ENCODE results near the gene VPS26B.
"Not testable (repeated sequence)": the region's sequence is repeated elsewhere in the genome, so short reads cannot be mapped to it uniquely, and the experiment has no call there.

VPS26B gene

DNA sequence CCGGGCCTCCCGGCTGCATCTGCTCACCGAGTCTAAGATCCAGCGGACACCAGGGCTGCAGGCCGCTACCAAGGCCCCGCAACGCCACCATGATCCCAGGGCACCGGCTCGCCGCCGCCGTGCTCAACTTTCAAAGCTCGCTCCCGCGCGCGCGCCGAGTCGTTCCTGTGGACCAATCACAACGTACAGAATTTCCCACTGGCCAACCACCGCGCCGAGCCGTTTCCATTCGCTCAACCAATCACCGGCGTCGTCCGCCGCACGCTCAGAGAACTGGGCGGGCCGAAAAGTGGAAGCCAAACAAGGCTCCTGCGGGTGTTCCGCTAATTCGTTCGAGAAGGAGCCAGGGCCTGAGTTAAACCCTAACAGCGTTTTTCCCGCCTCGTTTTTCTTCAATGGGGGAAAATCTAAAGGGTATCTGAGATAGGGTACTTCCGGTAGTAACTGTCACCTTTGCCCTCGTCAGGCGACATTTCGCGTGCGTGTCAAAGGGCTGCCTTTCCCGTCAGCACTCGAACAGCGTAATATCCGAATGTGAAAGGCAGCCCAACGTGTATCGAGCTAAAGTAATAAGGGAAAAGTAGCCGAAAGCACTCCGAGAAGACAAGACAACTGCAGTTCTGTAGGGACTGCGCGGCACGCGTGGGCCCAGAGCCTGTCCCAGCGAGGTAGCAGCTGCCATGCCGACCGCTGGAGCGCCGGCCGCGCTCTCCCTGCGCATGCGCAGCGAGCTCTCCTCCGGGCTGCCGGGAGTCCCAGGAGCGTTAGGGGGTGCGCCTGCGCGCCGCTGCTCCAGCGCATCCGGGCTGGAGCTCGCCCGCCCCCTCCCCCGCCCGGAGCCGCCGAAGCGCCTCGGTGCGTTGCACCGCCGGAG lies at the start of gene VPS26B, which contains the start of gene NCAPD3:
TSS of gene VPS26B (plus strand) at position 836 of the 874 bp plus-strand sequence. CDS start 452 bp downstream, outside the sequence.
TSS of gene NCAPD3 (minus strand) at position 132 of the 874 bp plus-strand sequence. CDS start at position 91, 41 bp downstream.
- peak; percentile 94 for DNase-seq

DNA sequence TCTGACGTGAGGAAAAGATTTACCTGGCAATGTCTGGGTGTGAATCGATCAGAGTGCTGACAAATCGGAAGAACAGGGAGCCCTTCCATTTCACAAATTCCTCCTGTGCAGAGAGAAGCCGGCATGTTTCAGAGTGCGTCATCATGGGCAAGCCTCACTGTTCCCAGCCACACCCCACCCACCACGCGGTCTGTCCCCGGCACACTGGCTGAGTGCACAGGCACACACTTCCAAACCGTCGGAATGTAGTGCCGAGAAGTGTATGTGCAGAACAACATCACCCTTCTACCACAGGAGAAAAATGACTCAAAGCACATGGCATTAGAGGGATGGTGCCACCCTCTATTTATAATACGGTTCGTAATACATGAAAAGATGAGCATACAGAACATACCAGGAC lies 48.2 kb upstream of the VPS26B start:
- DNase-seq, result no peak

DNA sequence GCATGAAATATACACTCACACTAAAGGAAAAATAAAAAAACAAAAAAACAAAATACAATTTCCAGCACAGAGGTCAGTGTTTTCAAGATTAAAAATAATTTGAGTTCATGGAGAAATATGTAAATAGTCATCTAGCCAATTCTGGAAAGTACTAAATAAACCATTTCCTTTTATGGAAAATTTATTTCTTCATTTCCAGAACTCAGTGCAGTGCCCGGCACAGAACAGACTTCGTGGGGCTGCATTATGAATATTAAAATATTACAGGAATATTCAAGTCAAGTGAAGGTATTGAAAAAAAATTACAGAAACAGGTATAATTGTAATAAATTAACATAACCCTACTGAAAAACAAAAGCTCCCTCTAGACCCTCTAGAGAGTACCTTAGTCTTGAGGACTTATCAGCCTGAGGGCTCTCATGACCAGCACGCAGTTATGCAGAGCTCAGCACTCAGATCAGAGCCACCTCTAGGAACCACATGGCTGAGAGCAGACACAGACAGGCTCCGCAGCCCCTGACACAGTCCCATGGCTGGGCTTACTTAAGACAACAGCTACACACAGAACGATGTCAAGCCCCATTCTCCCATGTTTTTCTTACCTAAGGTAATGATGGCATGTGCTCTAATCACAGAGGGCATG lies 46.3 kb upstream of the VPS26B start:
- no peak for DNase-seq

DNA sequence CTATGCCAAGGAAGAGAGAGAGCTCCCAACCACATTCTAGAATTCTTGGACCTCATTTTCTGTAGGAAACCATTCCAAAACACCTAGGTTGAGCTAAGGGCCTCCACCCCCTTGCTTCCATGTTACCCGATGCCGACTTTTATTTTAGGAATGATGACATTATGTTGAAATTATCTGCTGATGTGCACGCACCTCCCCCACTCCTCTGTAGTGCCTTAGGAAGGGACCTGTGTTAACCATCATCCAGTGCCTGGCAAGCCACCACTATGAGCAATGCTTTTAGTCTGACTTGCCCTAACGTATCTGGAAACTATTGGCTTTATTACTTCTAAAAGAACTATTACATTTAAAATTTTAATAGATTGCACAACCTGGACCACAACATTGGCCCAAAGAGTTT lies 42.8 kb upstream of the VPS26B start:
- no peak for DNase-seq

DNA sequence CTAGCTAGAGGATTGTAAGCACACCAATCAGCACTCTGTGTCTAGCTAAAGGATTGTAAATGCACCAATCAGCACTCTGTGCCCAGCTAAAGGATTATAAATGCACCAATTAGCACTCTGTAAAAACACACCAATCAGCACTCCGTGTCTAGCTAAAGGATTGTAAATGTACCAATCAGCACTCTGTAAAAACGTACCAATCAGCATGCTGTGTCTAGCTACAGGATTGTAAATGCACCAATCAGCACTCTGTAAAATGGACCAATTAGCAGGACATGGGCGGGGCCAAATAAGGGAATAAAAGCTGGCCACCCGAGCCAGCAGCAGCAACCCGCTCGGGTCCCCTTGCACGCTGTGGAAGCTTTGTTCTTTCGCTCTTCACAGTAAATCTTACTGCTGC lies 36.4 kb upstream of the VPS26B start:
- DNase-seq, result not testable (repeated sequence)

DNA sequence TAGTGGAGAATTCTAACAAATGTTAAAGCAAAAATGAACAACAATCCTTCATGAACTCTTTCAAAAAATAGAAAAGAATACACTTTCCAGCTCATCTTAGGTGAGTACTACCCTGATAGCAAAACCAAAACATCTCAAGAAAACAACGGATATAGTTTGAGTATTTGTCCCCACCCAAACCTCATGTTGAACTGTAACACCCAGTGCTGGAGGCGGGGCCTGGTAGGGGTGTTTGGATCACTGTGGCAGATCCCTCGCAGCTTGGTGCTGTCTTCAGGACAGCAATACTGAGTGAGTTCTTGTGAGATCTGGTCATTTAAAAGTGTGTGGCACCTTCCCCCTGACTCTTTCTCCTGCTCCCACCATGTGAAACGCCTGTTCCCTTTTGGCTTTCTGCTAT lies 27.7 kb upstream of the VPS26B start:
- no peak for DNase-seq

DNA sequence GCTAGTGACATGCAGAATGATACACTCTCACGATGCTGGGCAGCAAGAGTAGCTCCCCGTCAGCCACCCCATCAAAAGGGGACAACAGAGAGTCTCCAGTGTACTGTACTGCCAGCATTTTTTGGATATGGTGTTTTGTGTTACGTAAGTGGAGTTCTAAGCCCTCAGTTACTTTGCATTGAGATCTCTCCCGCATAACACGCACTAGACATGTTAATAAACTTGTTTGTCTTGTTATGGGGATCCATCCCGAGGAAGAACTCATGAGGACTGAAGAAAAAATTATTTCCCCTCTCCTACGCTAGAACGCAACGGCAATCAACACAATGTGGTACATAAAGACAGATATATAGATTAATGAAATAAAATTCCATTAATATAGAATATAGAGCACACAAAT lies 24.9 kb upstream of the VPS26B start:
- DNase-seq, result no peak

DNA sequence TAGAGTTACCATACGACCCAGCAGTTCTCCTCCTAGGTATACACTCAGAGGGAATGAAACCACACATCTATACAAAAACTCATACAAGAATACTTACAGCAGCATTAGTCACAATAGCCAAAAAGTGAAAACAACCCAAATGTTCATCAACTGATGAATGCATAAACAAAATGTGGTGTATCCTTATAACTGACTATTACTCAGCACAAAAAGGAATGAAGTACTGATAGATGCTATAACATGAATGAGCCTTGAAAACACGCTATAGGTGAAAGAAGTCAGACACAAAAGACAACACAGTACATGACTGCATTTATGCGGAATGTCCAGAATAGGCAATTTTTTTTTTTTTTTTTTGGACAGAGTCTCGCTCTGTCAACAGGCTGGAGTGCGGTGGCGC lies 23.8 kb upstream of the VPS26B start:
- DNase-seq, result no peak

DNA sequence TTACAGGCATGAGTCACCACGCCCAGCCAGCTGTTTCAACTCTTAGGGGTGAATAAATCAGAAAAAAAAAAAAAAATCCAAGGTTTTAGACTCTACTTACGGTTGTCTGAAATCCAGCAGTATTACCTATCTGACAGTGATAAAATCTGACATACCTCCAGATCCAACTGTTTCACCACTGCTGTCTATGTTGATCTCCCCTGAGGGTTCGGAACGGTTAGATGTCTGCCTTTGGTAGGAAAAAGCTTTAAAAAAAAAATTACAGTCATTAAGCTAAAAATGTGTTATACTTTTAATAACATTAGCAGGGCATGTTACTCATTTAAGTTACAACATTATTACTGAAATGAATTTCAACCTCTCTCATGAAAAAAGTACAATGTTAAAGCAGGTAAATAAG lies 21.8 kb upstream of the VPS26B start:
- no peak for DNase-seq

DNA sequence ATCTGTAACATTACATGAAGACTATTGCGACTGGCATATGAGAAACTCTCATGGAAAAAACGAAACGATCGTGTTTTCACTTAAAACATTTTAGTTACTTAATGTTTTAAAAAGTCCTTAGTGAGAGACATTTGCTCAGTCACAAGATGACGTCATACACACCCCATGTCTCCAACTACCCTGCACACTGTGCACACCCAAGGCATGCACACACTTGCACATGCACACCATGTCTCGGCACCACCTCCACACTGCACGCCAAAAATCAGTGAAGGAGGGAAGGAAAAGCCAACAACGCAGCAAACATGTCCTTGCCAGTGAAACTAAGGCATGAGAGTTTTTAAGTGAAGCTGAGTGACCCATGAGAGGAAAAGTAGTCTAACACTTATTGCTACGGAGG lies 18.7 kb upstream of the VPS26B start:
- DNase-seq, result no peak

DNA sequence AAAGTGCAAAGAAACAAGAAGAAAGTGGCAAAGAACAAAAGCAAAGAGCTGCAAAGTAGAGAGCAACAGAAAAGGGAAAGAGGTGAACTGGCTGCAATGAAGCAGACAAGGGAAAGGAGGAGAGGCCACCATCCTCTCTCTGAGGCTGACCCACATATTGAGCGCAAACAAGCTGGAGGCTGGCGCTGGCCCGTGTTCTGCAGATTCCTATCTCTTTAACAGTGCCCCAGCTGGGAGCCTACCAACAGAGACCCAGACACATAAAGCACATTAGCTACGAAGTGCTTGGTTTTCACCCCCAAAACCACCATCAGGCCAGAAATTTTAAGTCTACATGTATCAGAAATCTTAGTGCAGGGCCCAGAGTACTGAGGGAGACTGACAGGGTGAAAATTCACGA lies 18.3 kb upstream of the VPS26B start:
- no peak for DNase-seq

DNA sequence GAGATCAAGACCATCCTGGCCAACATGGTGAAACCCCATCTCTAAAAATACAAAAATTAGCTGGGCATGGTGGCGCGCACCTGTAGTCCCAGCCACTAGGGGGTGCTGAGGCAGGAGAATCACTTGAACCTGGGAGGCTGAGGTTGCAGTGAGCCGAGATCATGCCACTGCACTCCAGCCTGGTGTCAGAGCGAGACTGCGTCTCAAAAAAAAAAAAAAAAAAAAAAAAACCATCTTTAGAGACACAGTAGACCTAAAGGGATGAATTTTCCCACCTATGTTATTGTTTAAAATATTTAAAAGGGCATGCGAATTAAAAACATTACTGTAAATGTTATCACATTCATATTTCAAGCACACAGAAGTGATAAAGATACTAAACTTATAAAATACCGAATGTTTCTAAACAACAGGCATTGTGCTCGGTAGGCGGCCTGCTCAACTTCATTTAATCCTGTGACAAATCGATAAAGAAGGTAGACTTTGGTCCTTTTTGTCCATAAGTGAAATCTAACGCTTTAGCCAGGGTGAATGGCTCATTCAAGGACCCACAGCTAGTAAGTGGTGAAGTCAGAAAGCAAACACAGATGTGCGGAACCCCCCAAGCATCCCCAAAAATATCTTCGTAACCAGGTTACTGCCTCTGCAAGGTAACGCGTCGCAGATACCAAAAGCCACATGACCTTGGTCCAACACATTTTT lies 16.8 kb upstream of the VPS26B start:
- DNase-seq, result no peak

DNA sequence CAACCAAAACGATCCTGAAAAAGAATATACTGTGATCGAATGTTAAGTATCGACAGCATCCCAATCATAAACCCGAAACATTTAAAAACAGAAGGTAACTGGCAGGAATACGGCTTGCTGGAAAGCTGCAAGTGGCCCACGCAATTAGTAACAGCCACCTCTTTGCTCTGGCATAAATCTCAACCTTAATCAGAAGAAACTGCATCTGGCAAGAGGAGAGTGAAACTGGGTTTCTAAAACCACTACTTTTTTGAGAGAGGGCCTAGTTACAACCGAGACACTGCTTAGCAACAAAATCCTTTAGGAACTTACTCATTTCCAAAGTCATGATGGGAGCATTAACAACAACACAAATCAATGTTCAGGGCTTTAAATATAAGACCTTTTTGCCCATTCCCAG lies 8.6 kb upstream of the VPS26B start:
- DNase-seq, result no peak

DNA sequence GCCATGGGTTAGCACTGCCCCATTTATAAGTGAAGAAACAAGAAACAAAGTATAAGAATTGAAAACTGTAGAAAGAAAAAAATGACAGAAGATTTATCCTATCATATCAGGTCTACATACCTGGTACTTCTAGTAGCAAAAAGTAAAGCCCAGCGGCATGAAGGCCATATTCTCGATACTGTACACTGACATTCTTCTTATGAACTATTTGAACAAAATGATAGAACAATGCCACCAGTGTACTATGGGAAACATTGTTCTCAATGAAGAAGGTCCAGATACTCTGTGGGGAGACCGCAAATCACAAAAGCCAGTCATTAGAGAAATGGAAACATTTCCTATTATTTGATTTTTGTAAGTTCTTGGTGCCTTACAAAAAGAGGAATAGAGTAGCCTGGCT lies 7.7 kb upstream of the VPS26B start:
- no peak for DNase-seq

DNA sequence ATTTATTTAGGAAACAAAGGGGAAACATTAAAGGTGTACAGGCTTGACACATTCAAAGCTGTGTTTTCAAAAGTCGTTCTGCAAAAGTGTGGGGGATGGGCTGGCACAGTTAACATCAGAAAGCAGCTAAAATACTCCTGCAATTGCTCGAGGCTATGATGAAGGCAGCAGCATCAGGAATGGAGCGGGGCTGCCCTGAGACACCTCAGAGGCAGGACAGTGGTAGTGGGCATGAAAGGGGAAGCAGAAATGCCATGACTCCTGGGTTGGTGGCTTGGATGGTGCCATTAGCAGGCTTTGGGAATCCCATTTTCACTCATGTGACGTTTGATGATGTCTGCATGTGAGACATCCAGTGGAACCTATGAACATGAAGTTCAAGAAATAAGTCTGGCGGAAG lies 1.4 kb upstream of the VPS26B start:
- no peak for DNase-seq

DNA sequence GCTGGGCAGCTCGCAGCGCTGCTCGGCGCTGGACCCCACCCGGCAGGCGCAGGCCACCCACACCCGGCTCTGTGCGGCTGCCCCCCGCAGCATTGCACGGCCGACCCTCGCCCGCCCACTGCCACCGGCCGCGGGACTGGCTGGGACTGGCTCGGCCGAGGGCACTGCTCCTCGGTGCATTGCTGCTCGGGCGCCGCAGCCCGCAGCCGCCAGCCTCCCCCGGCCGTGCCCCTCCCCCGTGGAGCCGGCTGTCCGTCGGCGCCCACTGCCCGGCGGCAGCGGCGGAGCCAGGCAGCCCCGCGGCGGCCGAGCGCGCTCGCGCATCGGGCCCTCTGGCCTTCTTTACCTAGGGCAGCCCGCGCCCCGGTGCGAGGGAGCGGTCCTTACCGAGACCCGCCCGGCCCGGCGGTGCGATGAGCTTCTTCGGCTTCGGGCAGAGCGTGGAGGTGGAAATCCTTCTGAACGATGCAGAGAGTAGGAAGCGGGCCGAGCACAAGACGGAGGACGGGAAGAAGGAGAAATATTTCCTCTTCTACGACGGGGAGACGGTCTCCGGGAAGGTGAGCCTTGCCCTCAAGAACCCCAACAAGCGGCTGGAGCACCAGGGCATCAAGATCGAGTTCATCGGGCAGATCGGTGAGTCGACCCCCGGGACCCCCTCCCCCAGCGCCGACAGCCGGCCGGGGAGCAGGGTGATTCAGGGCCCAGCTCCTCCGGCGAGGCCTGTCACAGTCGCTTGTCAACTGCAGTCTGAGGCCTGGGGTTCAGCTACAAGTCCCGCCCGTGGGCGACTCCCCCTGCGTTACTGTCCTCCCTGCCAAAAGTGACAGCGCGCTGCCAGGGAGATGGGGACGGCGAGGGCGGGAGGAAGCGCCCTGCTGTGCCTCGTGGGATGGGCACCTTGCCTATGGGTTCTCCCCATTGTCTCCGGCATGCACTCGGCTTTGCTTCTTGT lies 516 bp downstream of the VPS26B start:
- DNase-seq, result peak; percentile 60

DNA sequence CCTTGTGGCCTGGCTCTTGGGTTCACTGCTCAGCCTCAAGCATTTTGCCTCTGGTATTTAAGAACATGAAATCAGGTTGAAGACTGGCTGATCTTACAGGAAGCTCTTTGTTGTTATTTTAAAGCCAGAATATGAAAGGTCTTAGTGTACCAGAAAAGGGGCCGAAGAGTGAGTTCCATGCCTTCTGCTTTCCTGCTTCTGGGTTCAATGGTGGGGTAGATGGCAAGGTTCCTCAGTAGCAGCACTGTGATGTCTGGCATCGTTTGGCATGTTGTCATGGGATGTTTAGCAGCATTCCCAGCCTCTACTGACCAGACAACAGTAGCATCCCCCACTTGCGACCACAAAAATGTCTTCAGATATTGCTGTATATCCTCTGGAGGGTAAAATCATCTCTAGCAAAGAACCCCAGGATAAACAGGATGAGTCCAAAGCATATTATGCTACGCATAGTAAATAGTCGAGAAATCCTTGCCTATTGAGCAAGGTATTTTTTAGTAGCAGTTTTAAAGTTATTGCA lies 2.4 kb downstream of the VPS26B start:
- DNase-seq, result no peak

DNA sequence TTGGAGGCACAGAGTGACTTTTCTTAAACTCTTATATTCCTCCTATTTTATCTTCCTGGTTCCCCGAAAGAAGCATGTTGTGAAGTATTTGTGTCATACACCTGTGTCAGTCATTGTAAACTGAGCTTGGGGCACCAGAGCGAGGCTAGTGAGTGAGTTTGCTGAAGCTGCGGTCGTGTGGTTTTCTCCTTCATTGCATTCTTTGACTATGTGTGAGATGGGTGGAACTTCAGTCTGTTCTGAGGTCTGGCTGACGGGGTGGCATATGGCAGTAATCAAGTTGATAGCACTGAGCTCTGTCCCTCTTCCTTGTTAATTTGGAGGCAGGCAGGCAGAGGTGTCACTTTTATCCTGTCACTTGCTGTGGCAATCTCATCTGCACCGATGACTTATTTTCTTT lies 4.2 kb downstream of the VPS26B start:
- DNase-seq, result no peak

DNA sequence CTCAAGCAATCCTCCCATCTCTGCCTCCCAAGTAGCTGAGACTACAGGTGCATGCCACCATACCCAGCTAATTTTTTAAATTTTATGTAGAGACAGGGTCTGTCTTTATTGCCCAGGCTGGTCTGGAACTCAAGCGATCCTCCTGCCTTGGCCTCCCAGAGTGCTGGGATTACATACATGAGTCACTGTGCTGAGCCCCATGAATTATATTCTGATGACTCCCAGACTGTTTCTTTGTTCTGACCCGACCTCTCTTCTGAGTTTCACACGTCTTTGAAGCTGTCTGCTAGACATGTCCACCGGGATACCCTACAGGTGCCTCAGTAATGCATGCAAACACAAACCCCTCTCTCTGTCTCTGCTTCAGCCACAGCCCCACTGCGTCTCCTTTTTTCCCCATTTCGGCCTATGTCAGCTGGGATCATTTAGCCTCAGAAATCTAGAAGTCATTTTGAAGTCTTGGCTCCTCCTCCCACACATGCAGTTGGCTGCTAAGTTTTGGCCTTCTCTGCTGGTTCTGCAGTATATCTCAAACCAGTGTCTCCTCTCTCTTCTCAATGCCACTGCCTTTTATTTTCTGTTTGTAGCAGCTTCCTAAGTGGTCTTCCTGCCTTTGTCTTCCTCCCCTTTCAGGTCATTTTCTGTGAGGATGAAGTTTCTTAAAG lies 4.8 kb downstream of the VPS26B start:
- no peak for DNase-seq

DNA sequence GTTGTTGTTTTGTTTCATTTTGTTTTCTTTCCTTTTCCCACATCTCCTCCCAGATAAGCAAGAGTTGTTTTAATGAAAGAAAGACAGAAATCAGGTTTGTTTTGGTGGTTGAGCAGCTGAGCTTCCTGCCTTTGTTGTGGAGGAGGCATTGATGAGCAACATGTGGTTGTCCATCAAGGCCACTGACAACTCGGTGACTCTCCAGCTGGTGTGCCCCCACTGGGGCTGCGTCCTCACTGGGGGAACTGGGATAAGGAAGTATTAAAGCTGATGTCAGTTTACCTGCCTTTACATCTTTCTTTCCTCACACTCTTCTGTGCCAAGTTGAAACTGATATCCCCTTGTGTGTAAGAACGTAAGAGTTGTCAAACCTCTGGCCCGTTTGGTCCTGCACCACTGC lies 5.9 kb downstream of the VPS26B start:
- DNase-seq, result no peak

DNA sequence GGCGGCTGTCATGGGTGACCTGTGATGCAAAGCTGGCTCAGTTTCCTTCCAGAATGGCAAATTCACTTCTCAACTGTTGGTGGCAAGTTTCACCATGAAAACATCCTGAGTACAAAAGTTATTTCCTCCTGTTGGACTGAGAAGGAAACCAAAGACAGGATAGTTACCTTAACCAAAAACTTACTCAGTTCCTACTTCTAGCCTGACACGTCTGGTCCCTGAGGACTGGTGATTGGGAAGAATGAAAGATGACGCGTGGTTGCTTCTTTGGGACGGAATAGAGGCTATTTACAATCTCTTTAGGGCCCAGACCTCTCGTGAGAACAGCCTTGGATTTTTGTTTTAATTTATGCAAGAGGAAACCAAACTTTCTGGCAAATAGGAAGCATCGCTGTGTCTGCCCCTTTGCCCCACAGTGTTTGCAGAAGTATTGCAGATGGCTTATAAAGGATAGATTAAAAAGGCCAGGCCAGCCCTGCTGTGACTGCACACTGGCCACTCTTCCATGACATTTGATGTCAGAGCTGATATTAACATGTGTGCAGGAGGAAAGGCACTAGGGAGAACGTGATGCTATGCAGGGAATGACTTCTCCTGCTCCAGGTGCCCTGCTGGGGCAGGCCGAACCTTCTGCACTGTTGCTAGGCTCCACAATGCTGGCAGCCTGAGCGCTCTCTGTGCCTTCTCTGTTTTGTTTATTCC lies 7.6 kb downstream of the VPS26B start:
- no peak for DNase-seq
